ENCODE measurements around the gene LRP1.

LRP1 gene

GRCh38 chr12:57139796-57140649 is 11.7 kb downstream of the LRP1 start:
- Histone ChIP-seq H3K27me3 (no peaks in the 10 kb centered on the region), H3K4me1 (peaks cover 23 to 93% (median 54%) of the 10 kb centered on the region in 10 experiments), H3K27ac (peak overlapping the region in 3 of 11 experiments; percentile 3 to 41 (median 9); a peak in 2 of 22 replicates), H3K9me3 (replicated peaks in 1 of 11) (no peaks in the 10 kb centered on the region), H4K20me1 (peaks cover 0 to 99% (median 0%) of the 10 kb centered on the region in 11 experiments; a peak in 8 of 22 replicates), H3K4me3 (no peak overlapping the region), H3K36me3 (peaks cover 14 to 95% (median 50%) of the 10 kb centered on the region in 11 experiments; a peak in 19 of 22 replicates), H3K9ac (peak overlapping the region in 1 of 11 experiments; percentile 20; a peak in 1 of 22 replicates), H3K4me2 (peak overlapping the region in 4 of 11 experiments; percentile 22 to 65 (median 53); a peak in 7 of 22 replicates)
- no peak for TF ChIP-seq Cebpa-rat (IDR thresholded peaks at IDR 0.05)

GRCh38 chr12:57141249-57141648 is 13.0 kb downstream of the LRP1 start:
- no peaks in the 10 kb centered on the region for H3K9me3 ChIP-seq (replicated peaks in 1 of 11)
- no peak overlapping the region for H3K4me3 ChIP-seq
- peak overlapping the region in 3 of 11 experiments; percentile 30 to 64 (median 32); a peak in 5 of 22 replicates for H3K9ac ChIP-seq
- peaks cover 0 to 99% (median 0%) of the 10 kb centered on the region in 11 experiments; a peak in 7 of 22 replicates for H4K20me1 ChIP-seq
- no peak overlapping the region for H3K4me2 ChIP-seq
- H3K36me3 ChIP-seq = peaks cover 21 to 95% (median 62%) of the 10 kb centered on the region in 11 experiments; a peak in 19 of 22 replicates
- peak overlapping the region in 1 of 11 experiments; percentile 5; a peak in 1 of 22 replicates for H3K27ac ChIP-seq
- peaks cover 20 to 93% (median 55%) of the 10 kb centered on the region in 10 experiments for H3K4me1 ChIP-seq
- no peaks in the 10 kb centered on the region for H3K27me3 ChIP-seq
- TF ChIP-seq Cebpa-rat (IDR thresholded peaks at IDR 0.05) = no peak

- Histone ChIP-seq H3K4me2 (peak overlapping the region in 4 of 11 experiments; percentile 2 to 42 (median 7); a peak in 3 of 22 replicates), H4K20me1 (peaks cover 0 to 97% (median 0%) of the 10 kb centered on the region in 11 experiments; a peak in 7 of 22 replicates), H3K27ac (peak overlapping the region in 3 of 11 experiments; percentile 6 to 36 (median 30); a peak in 3 of 22 replicates), H3K4me1 (peaks cover 29 to 94% (median 61%) of the 10 kb centered on the region in 10 experiments), H3K36me3 (peaks cover 21 to 98% (median 67%) of the 10 kb centered on the region in 11 experiments; a peak in 19 of 22 replicates), H3K9me3 (replicated peaks in 1 of 11) (no peaks in the 10 kb centered on the region), H3K9ac (peak overlapping the region in 6 of 11 experiments; percentile 1 to 64 (median 31); a peak in 7 of 22 replicates), H3K27me3 (no peaks in the 10 kb centered on the region), H3K4me3 (no peak overlapping the region)
- no peak for TF ChIP-seq Cebpa-rat (IDR thresholded peaks at IDR 0.05)
These were observed 13.8 kb downstream of the LRP1 start for GRCh38 chr12:57142121-57142520.

- TF ChIP-seq Cebpa-rat (IDR thresholded peaks at IDR 0.05) = no peak
- Histone ChIP-seq H3K4me3 (no peak overlapping the region), H4K20me1 (peaks cover 0 to 97% (median 0%) of the 10 kb centered on the region in 11 experiments; a peak in 7 of 22 replicates), H3K4me2 (peak overlapping the region in 10 of 11 experiments; percentile 1 to 42 (median 30); a peak in 13 of 22 replicates), H3K9ac (peak overlapping the region in 6 of 11 experiments; percentile 9 to 64 (median 16); a peak in 5 of 22 replicates), H3K27me3 (no peaks in the 10 kb centered on the region), H3K9me3 (replicated peaks in 1 of 11) (no peaks in the 10 kb centered on the region), H3K36me3 (peaks cover 21 to 100% (median 67%) of the 10 kb centered on the region in 11 experiments; a peak in 19 of 22 replicates), H3K4me1 (peaks cover 35 to 96% (median 66%) of the 10 kb centered on the region in 10 experiments), H3K27ac (peak overlapping the region in 5 of 11 experiments; percentile 3 to 38 (median 26); a peak in 5 of 22 replicates)
These were observed 14.4 kb downstream of the LRP1 start for GRCh38 chr12:57142727-57143126.

- Histone ChIP-seq H3K4me1 (peaks cover 42 to 96% (median 70%) of the 10 kb centered on the region in 10 experiments), H3K36me3 (peaks cover 21 to 100% (median 67%) of the 10 kb centered on the region in 11 experiments; a peak in 19 of 22 replicates), H3K27me3 (no peaks in the 10 kb centered on the region), H4K20me1 (peaks cover 0 to 90% (median 0%) of the 10 kb centered on the region in 11 experiments; a peak in 7 of 22 replicates), H3K4me2 (peak overlapping the region; percentile 1 to 42 (median 29); a peak in 14 of 22 replicates), H3K4me3 (no peak overlapping the region), H3K27ac (peak overlapping the region in 4 of 11 experiments; percentile 4 to 38 (median 31); a peak in 3 of 22 replicates), H3K9ac (peak overlapping the region in 6 of 11 experiments; percentile 9 to 64 (median 16); a peak in 3 of 22 replicates), H3K9me3 (replicated peaks in 1 of 11) (no peaks in the 10 kb centered on the region)
- no peak for TF ChIP-seq Cebpa-rat (IDR thresholded peaks at IDR 0.05)
These were observed 15.2 kb downstream of the LRP1 start for GRCh38 chr12:57143454-57143853.

GRCh38 chr12:57145460-57146059 is 17.3 kb downstream of the LRP1 start:
- Histone ChIP-seq H3K9me3 (replicated peaks in 1 of 11) (no peaks in the 10 kb centered on the region), H4K20me1 (peaks cover 0 to 69% (median 0%) of the 10 kb centered on the region in 11 experiments; a peak in 6 of 22 replicates), H3K4me3 (0 out of 20 replicates have a peak overlapping the region, but pooled peaks of 1 of the 10 experiments have one; percentile 5), H3K9ac (peak overlapping the region in 8 of 11 experiments; percentile 12 to 79 (median 36); a peak in 10 of 22 replicates), H3K4me2 (peak overlapping the region; percentile 1 to 99 (median 96); a peak in 20 of 22 replicates), H3K27me3 (no peaks in the 10 kb centered on the region), H3K27ac (peak overlapping the region in 8 of 11 experiments; percentile 23 to 91 (median 88); a peak in 11 of 22 replicates), H3K4me1 (peaks cover 51 to 97% (median 79%) of the 10 kb centered on the region in 10 experiments), H3K36me3 (peaks cover 21 to 94% (median 51%) of the 10 kb centered on the region in 11 experiments; a peak in 19 of 22 replicates)
- TF ChIP-seq Cebpa-rat (IDR thresholded peaks at IDR 0.05) = no peak

- Histone ChIP-seq H3K36me3 (peaks cover 19 to 94% (median 49%) of the 10 kb centered on the region in 11 experiments; a peak in 19 of 22 replicates), H3K4me2 (peak overlapping the region; percentile 1 to 99 (median 96); a peak in 20 of 22 replicates), H3K9ac (peak overlapping the region in 6 of 11 experiments; percentile 49 to 80 (median 74); a peak in 9 of 22 replicates), H3K27ac (peak overlapping the region in 9 of 11 experiments; percentile 63 to 91 (median 86); a peak in 16 of 22 replicates), H3K27me3 (no peaks in the 10 kb centered on the region), H4K20me1 (peaks cover 0 to 64% (median 0%) of the 10 kb centered on the region in 11 experiments; a peak in 6 of 22 replicates), H3K9me3 (replicated peaks in 1 of 11) (no peaks in the 10 kb centered on the region), H3K4me1 (peaks cover 51 to 100% (median 84%) of the 10 kb centered on the region in 10 experiments), H3K4me3 (peak overlapping the region in 3 of 10 experiments; percentile 21 to 54 (median 42); a peak in 1 of 20 replicates)
- no peak for TF ChIP-seq Cebpa-rat (IDR thresholded peaks at IDR 0.05)
These were observed 17.8 kb downstream of the LRP1 start for GRCh38 chr12:57146092-57146491.

All from BLaER1 treated with 17β-estradiol and CSF1 and Interleukin-3, amounts not matched to agents 10 nM and 100 nM (cell line).